IMR-90 (cell line): Measurements from ENCODE around the gene ATG2A. TPM values are rescaled to one million over a fixed set of nuclear protein-coding genes. Genes with fewer than 3 reads are reported as not detected.

Source experiments
- ATAC-seq: fragments of 200-7000 bp; cut with Tn5 transposase; 2 replicates; pipeline ENCODE4 v1.9.1; 2020; ENCODE audit warnings: low read depth, mild to moderate bottlenecking, moderate library complexity
- BruUV-seq: library from RNA; stranded (reverse); fragments of 400-500 nt; replicated peaks from 2 replicates; lab custom pipeline; 2021; lab: Mats Ljungman, UMichigan
- CTCF ChIA-PET: fragments of 300-600 bp; formaldehyde crosslinking; extraction: SDS; loops from one replicate; lab custom pipeline; 2021; ENCODE audit warnings: antibody characterized with exemption; lab: Yijun Ruan, JAX
- POLR2A ChIA-PET: fragments of 300-600 bp; sonication (Branson Sonifier 250); formaldehyde crosslinking; loops from one replicate; lab custom pipeline; 2022; ENCODE audit warnings: antibody characterized with exemption; ENCODE audit not compliant: unreplicated experiment; lab: Charles Lee
- DNase-seq: peaks from one replicate; pipeline ENCODE4 v3.0.0; 2013
- H2AFZ ChIP-seq: replicated peaks from 2 replicates; pipeline ENCODE3; 2013; ENCODE audit warnings: low read length, mild to moderate bottlenecking; ENCODE audit not compliant: poor library complexity
- H2AK5ac ChIP-seq: 2 replicates; pipeline ENCODE4 v1.6.1; 2013; ENCODE audit warnings: low read depth, low read length, inconsistent platforms
- H2AK9ac ChIP-seq: replicated peaks from 2 replicates; pipeline ENCODE3; 2013; ENCODE audit warnings: mild to moderate bottlenecking, low read depth, low read length, moderate library complexity; ENCODE audit not compliant: poor library complexity
- H2BK120ac ChIP-seq: 2 replicates; pipeline ENCODE4 v1.6.1; 2013; ENCODE audit warnings: low read depth, low read length, inconsistent platforms
- H2BK15ac ChIP-seq: 3 replicates; pipeline ENCODE4 v1.6.1; 2013; ENCODE audit warnings: low read depth, low read length, inconsistent platforms
- H2BK20ac ChIP-seq: 2 replicates; pipeline ENCODE4 v1.6.1; 2013; ENCODE audit warnings: low read depth, mild to moderate bottlenecking, inconsistent platforms, low read length, moderate library complexity
- H2BK5ac ChIP-seq: 2 replicates; pipeline ENCODE4 v1.6.1; 2013; ENCODE audit warnings: mild to moderate bottlenecking, low read depth, low read length, inconsistent platforms; ENCODE audit not compliant: poor library complexity, severe bottlenecking
- H3K14ac ChIP-seq: replicated peaks from 2 replicates; pipeline ENCODE4 v1.6.1; 2013; ENCODE audit warnings: low read depth, low read length, inconsistent platforms
- H3K18ac ChIP-seq: 2 replicates; pipeline ENCODE4 v1.6.1; 2013; ENCODE audit warnings: low read depth, low read length, control low read depth
- H3K23ac ChIP-seq: 2 replicates; pipeline ENCODE4 v1.6.1; 2013; ENCODE audit warnings: low read depth, low read length, inconsistent platforms
- H3K27ac ChIP-seq: 2 replicates; pipeline ENCODE4 v1.5.1; 2013; ENCODE audit warnings: mild to moderate bottlenecking, control low read depth, low read length; ENCODE audit not compliant: insufficient read depth
- H3K27me3 ChIP-seq: 2 replicates; pipeline ENCODE4 v1.6.1; 2013; ENCODE audit warnings: low read length; ENCODE audit not compliant: control insufficient read depth, insufficient read depth
- H3K36me3 ChIP-seq: 2 replicates; pipeline ENCODE4 v1.6.1; 2013; ENCODE audit warnings: low read length, mixed read lengths; ENCODE audit not compliant: control insufficient read depth, insufficient read depth
- H3K4ac ChIP-seq: 2 replicates; pipeline ENCODE4 v1.6.1; 2013; ENCODE audit warnings: low read depth, low read length, inconsistent platforms
- H3K4me1 ChIP-seq: 2 replicates; pipeline ENCODE4 v1.6.1; 2013; ENCODE audit warnings: low read length, mixed read lengths; ENCODE audit not compliant: control insufficient read depth, insufficient read depth
- H3K4me2 ChIP-seq: 2 replicates; pipeline ENCODE4 v1.6.1; 2013; ENCODE audit warnings: low read depth, mild to moderate bottlenecking, control low read depth, low read length, moderate library complexity
- H3K4me3 ChIP-seq: 2 replicates; pipeline ENCODE4 v1.5.1; 2013; ENCODE audit warnings: low read depth, mild to moderate bottlenecking, control low read depth, low read length, moderate library complexity; ENCODE audit not compliant: insufficient read depth
- H3K56ac ChIP-seq: 2 replicates; pipeline ENCODE4 v1.6.1; 2013; ENCODE audit warnings: low read length, inconsistent platforms; ENCODE audit not compliant: insufficient read depth; ENCODE audit errors: extremely low read depth
- H3K79me1 ChIP-seq, 2 experiments: 2 replicates each; pipeline ENCODE4 v1.6.1; 2013; ENCODE audit warnings: low read length in 2 of 2, inconsistent platforms in 1 of 2, low read depth in 1 of 2
- H3K9ac ChIP-seq: 2 replicates; pipeline ENCODE4 v1.6.1; 2013; ENCODE audit warnings: low read depth, low read length, control low read depth
- H3K9me1 ChIP-seq: 2 replicates; pipeline ENCODE4 v1.6.1; 2013; ENCODE audit warnings: low read length, inconsistent platforms; ENCODE audit not compliant: insufficient read depth
- H3K9me3 ChIP-seq: 2 replicates; pipeline ENCODE4 v1.6.1; 2013; ENCODE audit warnings: low read length; ENCODE audit not compliant: control insufficient read depth, insufficient read depth
- H4K20me1 ChIP-seq: 2 replicates; pipeline ENCODE4 v1.6.1; 2013; ENCODE audit warnings: low read length, inconsistent platforms; ENCODE audit not compliant: insufficient read depth
- H4K5ac ChIP-seq: 2 replicates; pipeline ENCODE4 v1.6.1; 2013; ENCODE audit warnings: mild to moderate bottlenecking, low read depth, low read length, control low read depth
- H4K8ac ChIP-seq, 2 experiments: 2 replicates each; pipeline ENCODE4 v1.6.1; 2013; ENCODE audit warnings: low read depth in 2 of 2, low read length in 2 of 2, control low read depth in 1 of 2, inconsistent platforms in 1 of 2
- H4K91ac ChIP-seq: 2 replicates; pipeline ENCODE4 v1.6.1; 2013; ENCODE audit warnings: low read depth, low read length, inconsistent platforms; ENCODE audit not compliant: insufficient read depth
- CHD1 ChIP-seq: IDR thresholded peaks from 2 replicates; pipeline ENCODE4 v1.6.1; 2012; ENCODE audit warnings: low read depth, low read length, improper control_type of control experiment
- NFE2L2 ChIP-seq: fragments of 150-350 bp; IDR thresholded peaks from 2 replicates; pipeline ENCODE4 v1.6.1; 2016; ENCODE audit warnings: low read depth, mild to moderate bottlenecking, low read length
- POLR2A ChIP-seq: IDR thresholded peaks from 2 replicates; pipeline ENCODE4 v1.6.1; 2012; ENCODE audit warnings: mild to moderate bottlenecking, low read depth, low read length
- RAD21 ChIP-seq: IDR thresholded peaks from 2 replicates; pipeline ENCODE4 v1.6.1; 2012; ENCODE audit warnings: low read length, improper control_type of control experiment
- RCOR1 ChIP-seq: IDR thresholded peaks from 2 replicates; pipeline ENCODE4 v1.6.1; 2012; ENCODE audit warnings: mild to moderate bottlenecking, low read length, improper control_type of control experiment; ENCODE audit not compliant: insufficient replicate concordance
- SMC3 ChIP-seq: fragments of 150-350 bp; IDR thresholded peaks from 2 replicates; pipeline ENCODE4 v1.6.1; 2016; ENCODE audit warnings: low read depth, mild to moderate bottlenecking, antibody characterized with exemption, low read length, moderate library complexity
- WGBS, 2 experiments: methylation state at CpG; one replicate each; pipeline versions ENCODE4 v1.1.5 to v1.1.7; 2013; ENCODE audit warnings: missing lambda C conversion rate in 2 of 2; ENCODE audit not compliant: insufficient read length in 1 of 2; ENCODE audit errors: extremely low coverage in 2 of 2; 5-methylcytosine and 5-hydroxymethylcytosine counted together
- dilution Hi-C: fragments of 300-500 bp; cut with HindIII; formaldehyde crosslinking; loops from one replicate; pipeline ENCODE4 v1.14.3; 2018; ENCODE audit warnings: low sequenced_read_pairs; ENCODE audit not compliant: unreplicated experiment
- in situ Hi-C: fragments of 300-500 bp; cut with MboI; formaldehyde crosslinking; loops from 3 replicates; pipeline ENCODE4 v1.14.3; 2019; ENCODE audit warnings: low sequenced_read_pairs, inconsistent platforms, mixed read lengths
- intact Hi-C: fragments of 100-400 bp; cut with micrococcal nuclease; formaldehyde crosslinking; loops from 2 replicates; pipeline ENCODE4 v1.10.0; 2022
- polyA plus RNA-seq, 3 experiments: library from polyadenylated mRNA; depleted of rRNA; stranded (reverse); fragments of >200 nt; gene quantifications; 2 replicates each; pipeline ENCODE4 v1.2.3, GENCODE V29; 2012; ENCODE audit warnings: low replicate concordance in 1 of 3
- total RNA-seq: library from RNA; depleted of rRNA; stranded (reverse); fragments of >200 nt; gene quantifications from 2 replicates; pipeline ENCODE4 v1.2.3, GENCODE V29; 2012
- TF ChIP-seq, protein P1 (sequence below): fragments of 150-350 bp; IDR thresholded peaks from 2 replicates; pipeline ENCODE4 v1.6.1; 2016; ENCODE audit warnings: low read depth, mild to moderate bottlenecking, low read length, moderate library complexity, borderline replicate concordance
- TF ChIP-seq, protein P2 (sequence below): conservative IDR thresholded peaks from 2 replicates; pipeline ENCODE4 v1.5.1; 2012; ENCODE audit warnings: mild to moderate bottlenecking, low read depth, low read length, improper control_type of control experiment

Gene ATG2A
- total and polyA plus RNA-seq, 2 of the 4 experiments (the other 2 are of a cell fraction): 3.2 to 10.5 TPM

DNA sequence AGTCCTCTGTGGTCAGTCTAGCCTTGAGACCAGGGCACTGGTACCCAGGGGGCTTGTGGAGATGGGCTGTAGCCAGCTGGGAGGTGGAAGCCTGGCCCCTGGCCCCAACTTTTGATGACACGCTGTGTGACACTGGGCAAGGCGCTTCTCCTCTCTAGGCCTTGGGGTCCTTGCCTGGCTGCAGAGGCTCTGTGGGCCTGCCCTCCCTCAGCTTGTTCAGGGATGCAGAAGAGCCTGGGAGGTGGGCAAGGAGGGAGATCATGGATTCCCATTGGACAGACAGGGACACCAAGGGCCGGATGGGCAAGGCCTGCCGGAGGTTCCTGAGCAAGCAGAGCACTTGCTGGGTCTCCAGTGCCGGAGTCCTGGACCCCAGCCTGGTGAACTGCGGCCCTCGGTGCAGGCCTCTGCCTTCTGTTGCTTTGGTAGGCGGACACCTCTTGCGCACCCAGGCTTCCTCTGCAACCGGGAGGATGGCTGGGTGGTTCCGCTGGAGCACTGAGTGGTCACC, 6.2 kb upstream of the ATG2A start:
- Histone ChIP-seq H3K9me3 (no peaks in the 10 kb centered on the region), H2AK9ac (peak overlapping the region; percentile 96), H2BK15ac (no peak overlapping the region), H3K23ac (peak overlapping the region; percentile 84; the same call in 1 of the 2 replicates), H3K18ac (no peak overlapping the region), H3K4me2 (no peak overlapping the region), H3K14ac (no peak overlapping the region), H2BK20ac (no peak overlapping the region), H4K8ac (peak overlapping the region; percentile 47 to 99; a peak in 3 of 4 replicates), H4K20me1 (no peaks in the 10 kb centered on the region; the same call in 1 of the 2 replicates), H3K4me1 (peaks cover 9% of the 10 kb centered on the region), H4K91ac (no peak overlapping the region), H3K79me1 (peaks cover 5 to 30% of the 10 kb centered on the region in 2 experiments; a peak in 3 of 4 replicates), H2AFZ (peak overlapping the region; percentile 100), H3K56ac (no peak overlapping the region), H3K9me1 (0 out of 2 replicates have a peak, but pooled peaks cover 6% of the 10 kb centered on the region), H3K4ac (peak overlapping the region; percentile 96; the same call in 1 of the 2 replicates), H2AK5ac (peak overlapping the region; percentile 71), H3K9ac (no peak overlapping the region), H4K5ac (no peak overlapping the region), H3K27me3 (no peaks in the 10 kb centered on the region), H2BK5ac (no peak overlapping the region), H2BK120ac (peak overlapping the region; percentile 95; the same call in 1 of the 2 replicates), H3K4me3 (no peak overlapping the region), H3K27ac (no peak overlapping the region), H3K36me3 (peaks cover 12% of the 10 kb centered on the region; the same call in 1 of the 2 replicates)
- in situ Hi-C loops (loop anchor here (5.0 kb wide), 1 partner anchor 84 kb away; no protein-coding TSS in a partner anchor), dilution Hi-C loops (no loop called here), intact Hi-C loops (no loop called here)
- POLR2A ChIA-PET: no interaction called here
- ATAC-seq (no peak), DNase-seq (no peak)
- 80% methylated on average over 2 of the region's 11 CpGs; no CpG with 5 or more reads in 1 of the 2 experiments for WGBS, 2 experiments
- CTCF ChIA-PET: interaction anchor here (1.5 kb wide), 1 partner anchor 74 kb away, joined by 3 read pairs; the partner anchor contains the start of gene BATF2
- TF ChIP-seq POLR2A: no peak
- TF ChIP-seq RCOR1: no peak
- no peak for TF ChIP-seq SMC3
- no peak for TF ChIP-seq CHD1
- TF ChIP-seq, protein P1, sequence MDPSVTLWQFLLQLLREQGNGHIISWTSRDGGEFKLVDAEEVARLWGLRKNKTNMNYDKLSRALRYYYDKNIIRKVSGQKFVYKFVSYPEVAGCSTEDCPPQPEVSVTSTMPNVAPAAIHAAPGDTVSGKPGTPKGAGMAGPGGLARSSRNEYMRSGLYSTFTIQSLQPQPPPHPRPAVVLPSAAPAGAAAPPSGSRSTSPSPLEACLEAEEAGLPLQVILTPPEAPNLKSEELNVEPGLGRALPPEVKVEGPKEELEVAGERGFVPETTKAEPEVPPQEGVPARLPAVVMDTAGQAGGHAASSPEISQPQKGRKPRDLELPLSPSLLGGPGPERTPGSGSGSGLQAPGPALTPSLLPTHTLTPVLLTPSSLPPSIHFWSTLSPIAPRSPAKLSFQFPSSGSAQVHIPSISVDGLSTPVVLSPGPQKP: no peak
- TF ChIP-seq NFE2L2: no peak
- TF ChIP-seq, protein P2, sequence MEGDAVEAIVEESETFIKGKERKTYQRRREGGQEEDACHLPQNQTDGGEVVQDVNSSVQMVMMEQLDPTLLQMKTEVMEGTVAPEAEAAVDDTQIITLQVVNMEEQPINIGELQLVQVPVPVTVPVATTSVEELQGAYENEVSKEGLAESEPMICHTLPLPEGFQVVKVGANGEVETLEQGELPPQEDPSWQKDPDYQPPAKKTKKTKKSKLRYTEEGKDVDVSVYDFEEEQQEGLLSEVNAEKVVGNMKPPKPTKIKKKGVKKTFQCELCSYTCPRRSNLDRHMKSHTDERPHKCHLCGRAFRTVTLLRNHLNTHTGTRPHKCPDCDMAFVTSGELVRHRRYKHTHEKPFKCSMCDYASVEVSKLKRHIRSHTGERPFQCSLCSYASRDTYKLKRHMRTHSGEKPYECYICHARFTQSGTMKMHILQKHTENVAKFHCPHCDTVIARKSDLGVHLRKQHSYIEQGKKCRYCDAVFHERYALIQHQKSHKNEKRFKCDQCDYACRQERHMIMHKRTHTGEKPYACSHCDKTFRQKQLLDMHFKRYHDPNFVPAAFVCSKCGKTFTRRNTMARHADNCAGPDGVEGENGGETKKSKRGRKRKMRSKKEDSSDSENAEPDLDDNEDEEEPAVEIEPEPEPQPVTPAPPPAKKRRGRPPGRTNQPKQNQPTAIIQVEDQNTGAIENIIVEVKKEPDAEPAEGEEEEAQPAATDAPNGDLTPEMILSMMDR: no peak
- no peak for TF ChIP-seq RAD21
- no TSS peak for BruUV-seq
